Activated CD8-positive, alpha-beta memory T cell treated with anti-CD3 and anti-CD28 coated beads, Interleukin-2, amount 10 ng/mL, durations not matched to agents 7 days and 5 days (primary cell): ENCODE results near the gene TNC. TPM values are rescaled to one million over a fixed set of nuclear protein-coding genes. Genes with fewer than 3 reads are reported as not detected.

Experiments
- ATAC-seq: fragments of 150-1000 bp; cut with Tn5 transposase; one replicate; pipeline ENCODE4 v1.10.0; 2021; ENCODE audit warnings: moderate library complexity
- CTCF ChIA-PET: fragments of 350-600 bp; sonication (Branson Sonifier 250); formaldehyde crosslinking; loops from one replicate; lab custom pipeline; 2021; ENCODE audit warnings: antibody characterized with exemption; lab: Charles Lee
- DNase-seq: peaks from one replicate; pipeline ENCODE4 v3.0.0-alpha.2; 2020
- H3K27ac Mint-ChIP-seq: one replicate; pipeline ENCODE4 v1.8.0; 2021; ENCODE audit warnings: mild to moderate bottlenecking, mixed read lengths
- H3K27me3 Mint-ChIP-seq: one replicate; pipeline ENCODE4 v1.8.0; 2021; ENCODE audit warnings: mixed read lengths
- H3K36me3 Mint-ChIP-seq: one replicate; pipeline ENCODE4 v1.8.0; 2021; ENCODE audit warnings: mild to moderate bottlenecking, mixed read lengths
- H3K4me1 Mint-ChIP-seq: one replicate; pipeline ENCODE4 v1.8.0; 2021; ENCODE audit warnings: mixed read lengths
- H3K4me3 Mint-ChIP-seq: one replicate; pipeline ENCODE4 v1.8.0; 2021; ENCODE audit warnings: mild to moderate bottlenecking, moderate library complexity, mixed read lengths
- H3K9me3 Mint-ChIP-seq: one replicate; pipeline ENCODE4 v1.8.0; 2022; ENCODE audit warnings: low read depth, mixed read lengths
- total RNA-seq, 2 experiments: library from RNA; stranded (reverse); gene quantifications; one replicate each; pipeline ENCODE4 v1.2.3, GENCODE V29; 2021

TNC gene
- total RNA-seq, 2 experiments from 2014 or later: 0.32 to 0.61 TPM

DNA sequence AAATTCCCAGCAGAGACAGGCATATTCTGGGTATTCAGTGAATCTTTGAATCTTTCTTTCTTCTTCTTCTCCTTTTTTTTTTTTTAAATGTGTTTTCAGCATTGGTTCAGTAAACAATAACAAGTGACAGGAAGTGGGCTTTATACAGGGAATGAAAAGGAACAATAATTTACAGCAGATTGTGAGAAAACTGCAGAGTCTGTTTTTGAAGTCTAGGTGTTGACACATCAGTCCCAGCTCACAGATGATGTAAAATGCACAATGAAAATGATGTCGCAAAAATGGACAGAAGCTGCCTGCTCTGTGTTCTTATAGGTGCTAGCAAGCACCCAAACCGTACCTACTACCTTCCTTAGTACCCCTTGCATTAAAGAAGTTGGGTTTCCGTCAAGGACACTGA, 38.8 kb downstream of the TNC start:
- no peak for DNase-seq
- Mint-ChIP-seq H3K4me1 (no peaks in the 10 kb centered on the region), H3K9me3 (no peaks in the 10 kb centered on the region), H3K4me3 (no peak overlapping the region), H3K27me3 (peaks cover 11% of the 10 kb centered on the region), H3K27ac (no peak overlapping the region), H3K36me3 (no peaks in the 10 kb centered on the region)
- CTCF ChIA-PET: no interaction called here
- no peak for ATAC-seq

DNA sequence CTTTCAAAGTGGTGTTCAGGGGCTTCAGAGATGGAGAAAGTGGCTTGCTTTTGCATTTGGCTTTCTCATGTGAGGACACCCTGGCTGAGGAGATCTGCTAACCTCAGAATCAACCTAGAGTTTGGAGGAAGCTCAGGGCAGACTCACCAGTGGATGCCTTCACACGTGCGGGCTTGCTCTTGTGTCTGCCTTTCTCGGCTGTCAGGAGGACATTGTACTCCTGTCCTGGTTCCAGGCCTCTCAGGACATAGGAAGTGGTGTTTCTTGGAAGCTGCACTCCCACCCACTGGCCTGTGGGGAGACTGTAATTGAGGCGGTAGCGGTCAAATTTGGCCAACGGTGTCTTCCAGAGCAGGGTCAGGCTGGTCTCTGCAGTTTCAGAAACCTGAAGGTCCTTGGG, 44.5 kb downstream of the TNC start:
- CTCF ChIA-PET: no interaction called here

DNA sequence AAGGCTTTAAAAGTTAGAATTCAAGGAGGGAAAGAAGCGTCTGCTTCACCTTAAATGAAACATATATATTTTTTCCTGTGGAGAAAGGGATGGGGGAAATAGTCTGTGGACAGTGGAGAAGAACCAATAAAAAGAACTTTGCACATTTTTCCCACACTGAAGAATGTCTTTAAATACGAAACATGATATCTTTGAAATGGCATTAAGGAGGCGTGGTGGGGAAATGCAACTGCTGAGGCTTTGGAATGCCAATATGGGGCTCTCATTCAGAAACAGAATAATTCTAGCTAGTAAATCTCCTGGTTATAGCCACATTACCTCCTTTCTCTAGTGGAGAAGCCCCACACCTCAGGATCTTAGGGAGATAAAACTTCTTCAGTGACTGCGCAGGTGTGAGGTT, 46.8 kb downstream of the TNC start:
- CTCF ChIA-PET: interaction anchor here (0.6 kb wide), 1 partner anchor 734 kb away, joined by 5 read pairs; no protein-coding TSS in a partner anchor
- H3K36me3 Mint-ChIP-seq: no peaks in the 10 kb centered on the region

More for the DNA sequence above, 44.5 kb downstream of the TNC start:
- Mint-ChIP-seq H3K9me3 (no peaks in the 10 kb centered on the region), H3K4me1 (no peaks in the 10 kb centered on the region), H3K27ac (no peak overlapping the region), H3K36me3 (no peaks in the 10 kb centered on the region), H3K4me3 (no peak overlapping the region), H3K27me3 (peaks cover 15% of the 10 kb centered on the region)
- DNase-seq (no peak), ATAC-seq (no peak)

DNA sequence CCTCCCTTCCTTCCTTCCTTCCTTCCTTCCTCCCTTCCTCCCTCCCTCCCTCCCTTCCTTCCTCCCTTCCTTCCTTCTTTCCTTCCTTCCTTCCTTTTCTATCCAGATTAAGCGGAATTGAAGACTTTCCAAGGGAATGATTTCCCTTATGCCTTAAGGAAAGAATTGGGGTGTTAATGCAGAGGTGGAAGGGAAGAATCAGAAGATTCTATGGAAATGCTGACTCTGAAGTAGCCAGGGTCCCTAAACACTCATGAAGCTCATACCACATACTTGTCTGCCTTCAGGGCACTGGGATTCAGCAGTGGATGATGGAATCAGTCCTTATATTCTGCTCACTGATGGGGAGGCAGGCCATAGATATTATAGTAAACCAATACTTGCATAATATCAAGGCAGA, 48.2 kb downstream of the TNC start:
- ATAC-seq: no peak
- H3K9me3 Mint-ChIP-seq: no peaks in the 10 kb centered on the region
- CTCF ChIA-PET: no interaction called here
- H3K4me1 Mint-ChIP-seq: no peaks in the 10 kb centered on the region
- H3K36me3 Mint-ChIP-seq: no peaks in the 10 kb centered on the region
- DNase-seq: no peak
- no peak overlapping the region for H3K27ac Mint-ChIP-seq
- H3K27me3 Mint-ChIP-seq: peaks cover 27% of the 10 kb centered on the region
- no peak overlapping the region for H3K4me3 Mint-ChIP-seq

More for the DNA sequence above, 46.8 kb downstream of the TNC start:
- H3K9me3 Mint-ChIP-seq: no peaks in the 10 kb centered on the region
- H3K27ac Mint-ChIP-seq: no peak overlapping the region
- peaks cover 21% of the 10 kb centered on the region for H3K27me3 Mint-ChIP-seq
- no peak overlapping the region for H3K4me3 Mint-ChIP-seq
- no peak for DNase-seq
- ATAC-seq: no peak
- no peaks in the 10 kb centered on the region for H3K4me1 Mint-ChIP-seq

DNA sequence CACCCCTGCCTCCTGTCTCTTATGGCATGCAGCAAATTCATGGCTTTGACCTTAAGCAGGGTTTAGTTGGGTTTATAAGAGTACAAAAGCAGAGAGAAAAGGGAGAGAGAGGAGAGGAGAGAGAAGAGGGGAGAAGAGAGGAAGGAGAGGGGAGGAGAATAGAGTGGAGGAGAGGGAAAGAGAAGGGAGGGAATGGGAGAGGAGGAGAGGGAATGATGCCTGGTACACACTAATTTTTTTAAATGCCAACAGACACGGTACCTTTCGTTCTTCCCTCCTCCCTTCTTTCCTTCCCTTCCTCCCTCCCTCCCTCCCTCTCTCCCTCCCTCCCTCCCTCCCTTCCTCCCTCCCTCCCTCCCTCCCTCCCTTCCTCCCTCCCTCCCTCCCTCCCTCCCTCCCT, 48.7 kb downstream of the TNC start:
- Mint-ChIP-seq H3K4me3 (no peak overlapping the region), H3K9me3 (no peaks in the 10 kb centered on the region), H3K36me3 (no peaks in the 10 kb centered on the region), H3K4me1 (no peaks in the 10 kb centered on the region), H3K27me3 (peaks cover 27% of the 10 kb centered on the region), H3K27ac (no peak overlapping the region)
- CTCF ChIA-PET: no interaction called here
- no peak for DNase-seq
- no peak for ATAC-seq

DNA sequence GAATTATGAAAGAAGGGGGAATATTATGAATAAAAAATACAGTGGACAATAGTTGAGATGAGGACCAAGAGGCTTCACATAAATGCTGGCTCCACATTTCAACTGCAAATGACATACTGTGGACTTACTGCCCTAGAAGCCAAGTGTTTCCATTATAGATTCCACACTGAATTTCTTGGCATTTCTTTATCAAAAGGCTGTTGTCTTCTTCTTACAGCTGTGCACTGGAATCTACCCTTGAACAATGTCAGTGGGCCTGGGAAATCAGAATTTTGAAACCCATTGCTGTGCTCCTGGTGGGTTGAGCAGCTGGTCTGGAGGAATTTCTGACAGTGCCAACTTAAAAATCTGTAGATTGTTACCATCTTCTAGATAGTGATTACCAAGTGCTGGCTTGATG, 49.9 kb downstream of the TNC start:
- no peak for DNase-seq
- H3K4me3 Mint-ChIP-seq: no peak overlapping the region
- ATAC-seq: no peak
- no peaks in the 10 kb centered on the region for H3K9me3 Mint-ChIP-seq
- H3K27me3 Mint-ChIP-seq: peaks cover 27% of the 10 kb centered on the region
- H3K36me3 Mint-ChIP-seq: no peaks in the 10 kb centered on the region
- CTCF ChIA-PET: no interaction called here
- no peaks in the 10 kb centered on the region for H3K4me1 Mint-ChIP-seq
- H3K27ac Mint-ChIP-seq: no peak overlapping the region

DNA sequence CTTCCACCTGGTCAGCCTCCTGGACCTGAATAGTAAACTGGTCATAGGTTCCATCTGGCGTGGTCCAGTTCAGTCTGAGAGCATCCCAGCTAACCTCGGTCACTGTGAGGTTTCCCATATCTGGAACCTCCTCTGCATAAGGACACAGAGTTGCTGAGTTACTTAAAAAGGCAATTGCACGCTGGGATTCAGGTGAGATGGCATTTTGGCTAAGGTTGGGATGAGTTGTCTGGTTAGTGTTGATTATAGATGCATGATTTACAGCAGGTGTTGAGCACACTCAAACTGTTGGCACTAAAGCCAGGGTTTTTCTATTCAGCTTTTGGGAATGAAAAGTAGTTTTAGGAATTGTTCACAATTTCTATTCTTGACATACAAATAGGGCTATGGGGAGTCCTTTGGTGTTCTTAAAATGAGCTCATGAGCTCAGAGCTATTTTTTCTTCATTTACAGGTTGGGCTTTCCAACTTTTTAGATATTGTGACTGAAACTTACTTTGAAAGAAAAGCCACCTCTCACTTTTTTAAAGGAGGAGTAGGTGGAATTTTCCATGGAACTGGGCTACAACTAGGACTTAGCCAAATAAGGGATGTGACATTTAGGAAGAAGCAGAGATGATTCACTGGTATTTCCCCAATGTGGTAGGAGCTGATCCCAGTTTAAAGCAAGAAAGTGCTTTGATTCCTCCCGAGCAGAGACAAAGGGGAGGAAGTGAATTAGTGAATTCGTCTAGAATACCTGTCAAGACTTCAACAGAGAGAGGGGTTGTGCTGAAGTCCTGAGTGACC, 54.7 kb downstream of the TNC start:
- Mint-ChIP-seq H3K4me3 (no peak overlapping the region), H3K36me3 (no peaks in the 10 kb centered on the region), H3K27me3 (peaks cover 33% of the 10 kb centered on the region), H3K9me3 (no peaks in the 10 kb centered on the region), H3K4me1 (no peaks in the 10 kb centered on the region), H3K27ac (no peak overlapping the region)
- no peak for ATAC-seq
- no peak for DNase-seq
- CTCF ChIA-PET: no interaction called here

DNA sequence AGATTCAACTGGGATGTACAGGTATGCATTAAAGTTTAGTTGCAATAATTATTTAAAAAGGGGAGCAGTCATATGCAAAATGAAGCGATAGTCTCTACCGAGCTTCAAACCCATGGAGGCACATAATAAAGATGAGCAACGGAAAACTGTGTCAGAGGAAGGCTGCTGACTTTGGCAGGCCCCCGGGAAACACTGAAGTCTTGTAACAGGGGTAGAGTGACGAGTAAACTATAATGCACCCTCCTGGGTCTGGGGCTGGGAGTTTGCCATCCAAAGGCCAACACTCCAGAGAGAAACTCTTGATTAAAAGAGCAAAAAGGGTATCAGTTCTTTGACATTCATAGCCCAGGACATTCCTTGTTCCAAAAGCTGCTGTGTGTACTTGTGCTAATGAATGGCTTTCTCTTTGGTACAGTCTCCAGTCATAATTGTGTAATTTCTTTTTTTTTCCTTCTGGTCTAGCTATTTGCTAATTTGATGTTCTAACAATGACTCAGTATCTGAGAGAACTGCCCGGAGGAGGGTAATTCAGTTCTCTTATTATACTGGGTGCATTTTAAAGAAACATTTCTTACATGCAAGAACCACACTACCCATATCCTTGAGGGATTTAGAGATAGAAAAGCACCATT, 59.2 kb downstream of the TNC start:
- CTCF ChIA-PET: no interaction called here
- ATAC-seq (no peak), DNase-seq (no peak)
- Mint-ChIP-seq H3K27ac (no peak overlapping the region), H3K4me1 (no peaks in the 10 kb centered on the region), H3K9me3 (no peaks in the 10 kb centered on the region), H3K36me3 (no peaks in the 10 kb centered on the region), H3K27me3 (peaks cover 53% of the 10 kb centered on the region), H3K4me3 (no peak overlapping the region)

DNA sequence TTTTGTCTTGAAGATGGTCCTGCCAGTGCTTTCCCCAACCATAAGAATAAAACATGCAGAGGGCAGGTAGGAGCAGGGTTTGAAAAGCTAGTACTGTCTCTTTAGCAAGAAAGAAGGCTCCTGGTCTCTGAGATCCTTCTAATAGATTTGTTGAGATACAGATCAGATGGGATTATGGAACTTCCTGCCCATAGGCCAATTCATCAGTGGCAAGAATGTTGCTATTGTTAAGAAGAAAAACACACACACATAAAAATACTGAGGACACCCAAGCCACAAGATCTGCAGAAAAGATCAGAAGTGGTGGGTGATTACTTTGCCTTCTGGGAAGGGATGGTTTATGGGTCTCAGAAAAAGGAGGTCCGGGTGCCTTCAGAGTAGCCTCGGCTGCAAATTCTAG, 59.8 kb downstream of the TNC start:
- H3K4me3 Mint-ChIP-seq: no peak overlapping the region
- ATAC-seq (no peak), DNase-seq (no peak)
- peaks cover 55% of the 10 kb centered on the region for H3K27me3 Mint-ChIP-seq
- no peak overlapping the region for H3K27ac Mint-ChIP-seq
- H3K36me3 Mint-ChIP-seq: no peaks in the 10 kb centered on the region
- H3K4me1 Mint-ChIP-seq: no peaks in the 10 kb centered on the region
- H3K9me3 Mint-ChIP-seq: no peaks in the 10 kb centered on the region
- CTCF ChIA-PET: no interaction called here

DNA sequence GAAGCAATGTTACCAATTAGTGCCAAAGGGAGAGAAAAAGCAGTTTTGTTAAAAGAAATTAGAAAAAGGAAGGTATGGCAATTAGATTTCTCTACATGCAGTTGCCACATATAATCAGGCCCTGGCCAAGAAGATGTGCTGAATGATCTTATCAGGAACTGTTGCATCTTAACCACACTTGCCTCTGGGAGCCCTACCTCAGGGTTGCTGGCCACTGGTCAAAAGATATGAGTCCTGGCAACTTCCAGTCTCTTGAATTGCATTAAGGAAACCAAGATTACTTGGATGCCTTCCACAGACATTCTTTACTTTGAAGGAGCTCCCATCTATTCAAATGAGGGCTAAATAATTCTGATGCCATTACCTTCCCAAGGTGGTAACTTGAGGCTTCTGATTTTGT, 60.4 kb downstream of the TNC start:
- H3K27ac Mint-ChIP-seq: no peak overlapping the region
- DNase-seq (no peak), ATAC-seq (no peak)

DNA sequence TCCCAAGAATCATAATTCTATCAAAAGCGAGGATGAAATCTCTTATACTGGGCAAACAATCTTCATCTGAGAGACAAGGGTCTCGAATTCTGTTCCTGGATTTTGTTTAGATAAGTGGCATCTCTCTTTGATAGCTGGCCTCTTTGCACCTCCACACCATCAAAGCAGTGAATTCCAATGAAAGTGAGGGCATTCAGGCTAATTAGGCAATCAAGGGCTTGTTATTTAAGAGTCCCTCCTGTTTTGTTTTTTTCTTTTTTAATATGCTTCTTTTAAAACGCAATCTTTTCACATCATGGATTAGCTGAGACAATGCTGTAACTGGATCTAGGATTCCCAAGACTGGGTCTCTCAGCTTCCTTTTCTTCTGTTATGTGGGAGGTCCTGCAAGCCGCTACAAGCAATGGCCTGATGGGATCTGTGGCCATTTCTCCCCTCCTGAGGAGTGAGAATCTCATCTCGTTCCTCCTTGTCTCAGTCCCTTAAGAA, 67.9 kb downstream of the TNC start:
- ATAC-seq (no peak), DNase-seq (no peak)
- H3K36me3 Mint-ChIP-seq: no peaks in the 10 kb centered on the region
- CTCF ChIA-PET: no interaction called here
- H3K27ac Mint-ChIP-seq: no peak overlapping the region
- no peaks in the 10 kb centered on the region for H3K4me1 Mint-ChIP-seq
- H3K4me3 Mint-ChIP-seq: no peak overlapping the region
- no peaks in the 10 kb centered on the region for H3K9me3 Mint-ChIP-seq
- H3K27me3 Mint-ChIP-seq: peaks cover 64% of the 10 kb centered on the region

More for the DNA sequence above, 60.4 kb downstream of the TNC start:
- no peak overlapping the region for H3K4me3 Mint-ChIP-seq
- H3K27me3 Mint-ChIP-seq: peaks cover 60% of the 10 kb centered on the region
- H3K4me1 Mint-ChIP-seq: no peaks in the 10 kb centered on the region
- H3K36me3 Mint-ChIP-seq: no peaks in the 10 kb centered on the region
- CTCF ChIA-PET: no interaction called here
- H3K9me3 Mint-ChIP-seq: no peaks in the 10 kb centered on the region

DNA sequence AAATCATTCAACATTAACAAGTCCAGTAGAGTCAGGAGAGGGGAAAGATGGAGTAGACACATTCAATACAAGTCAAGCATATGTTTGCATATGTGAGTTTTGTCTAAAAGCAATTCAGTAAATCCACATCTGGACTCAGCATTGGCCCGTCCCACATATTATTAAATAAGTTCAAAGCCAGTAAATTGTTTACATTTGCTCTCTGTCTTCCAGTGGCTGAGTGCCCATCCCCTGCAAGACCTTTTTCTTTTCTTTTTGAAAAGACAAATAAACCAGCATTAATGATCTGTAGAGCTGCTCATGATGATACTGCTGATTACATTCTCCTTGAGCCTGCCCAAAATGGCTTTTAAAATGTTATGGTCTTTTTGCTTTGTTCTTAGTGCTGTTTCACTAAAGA, 71.1 kb downstream of the TNC start:
- H3K27ac Mint-ChIP-seq: no peak overlapping the region
- no peak for DNase-seq
- H3K4me3 Mint-ChIP-seq: no peak overlapping the region
- CTCF ChIA-PET: interaction anchor here (0.6 to 0.7 kb wide), 2 partner anchors 30 to 582 kb away, joined by 4 read pairs; no protein-coding TSS in a partner anchor
- peaks cover 6% of the 10 kb centered on the region for H3K4me1 Mint-ChIP-seq
- no peak for ATAC-seq
- peaks cover 54% of the 10 kb centered on the region for H3K27me3 Mint-ChIP-seq
- H3K9me3 Mint-ChIP-seq: no peaks in the 10 kb centered on the region
- no peaks in the 10 kb centered on the region for H3K36me3 Mint-ChIP-seq

DNA sequence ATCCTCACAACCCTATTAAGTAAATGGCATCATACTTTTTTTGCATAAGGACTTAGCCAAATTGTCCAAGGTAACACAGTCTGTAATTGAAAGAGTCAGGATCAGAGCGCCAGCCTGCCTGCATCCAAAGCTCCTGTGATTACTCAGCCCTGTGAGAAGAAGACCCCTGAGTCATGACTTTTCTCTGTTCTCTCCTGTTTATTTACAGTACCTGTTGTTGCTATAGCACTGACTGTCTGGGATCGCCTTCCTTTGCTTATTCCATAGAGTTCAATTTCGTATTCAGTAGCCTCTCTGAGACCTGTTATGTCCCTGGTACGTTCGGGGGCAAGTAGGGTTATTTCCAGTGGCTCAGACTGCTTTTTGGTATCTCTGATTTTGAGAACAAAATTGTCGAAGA, 71.8 kb downstream of the TNC start:
- DNase-seq: no peak
- no peaks in the 10 kb centered on the region for H3K36me3 Mint-ChIP-seq
- H3K27ac Mint-ChIP-seq: no peak overlapping the region
- peaks cover 8% of the 10 kb centered on the region for H3K4me1 Mint-ChIP-seq
- no peak overlapping the region for H3K4me3 Mint-ChIP-seq
- CTCF ChIA-PET: no interaction called here
- no peak for ATAC-seq
- H3K27me3 Mint-ChIP-seq: peaks cover 56% of the 10 kb centered on the region
- no peaks in the 10 kb centered on the region for H3K9me3 Mint-ChIP-seq

DNA sequence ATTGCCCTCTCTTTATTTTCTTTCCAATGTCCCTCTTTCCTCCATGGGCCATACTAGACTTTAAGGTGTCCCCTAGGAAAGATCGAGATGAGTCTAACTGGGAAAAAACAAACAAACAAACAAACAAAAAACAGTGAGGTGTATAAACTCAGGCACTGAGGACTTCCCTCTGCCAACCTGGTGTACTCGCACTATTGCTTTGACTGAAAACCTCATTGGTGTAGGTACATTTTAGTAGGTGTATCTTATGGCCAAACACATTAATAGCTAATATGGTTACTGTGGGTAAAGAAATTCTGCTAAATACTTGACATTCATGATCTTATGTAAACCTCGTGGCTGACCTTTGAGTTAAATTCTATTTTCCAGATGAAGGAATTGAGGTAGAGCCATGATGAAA, 74.3 kb downstream of the TNC start:
- peaks cover 45% of the 10 kb centered on the region for H3K27me3 Mint-ChIP-seq
- H3K9me3 Mint-ChIP-seq: no peaks in the 10 kb centered on the region
- peaks cover 13% of the 10 kb centered on the region for H3K4me1 Mint-ChIP-seq
- H3K36me3 Mint-ChIP-seq: no peaks in the 10 kb centered on the region
- CTCF ChIA-PET: no interaction called here
- ATAC-seq: no peak
- H3K27ac Mint-ChIP-seq: no peak overlapping the region
- no peak for DNase-seq
- H3K4me3 Mint-ChIP-seq: no peak overlapping the region
